ENCODE results near the gene NUP210.

Gene NUP210

GRCh38 chr3:13274551-13275332 is 145.4 kb downstream of the NUP210 start:
- DNase-seq (ENCODE audit: low spot score) = no peak

- DNase-seq (ENCODE audit: low spot score) = no peak
Observed at GRCh38 chr3:13274125-13274524, 146.0 kb downstream of the NUP210 start.

GRCh38 chr3:13273604-13274105 is 146.5 kb downstream of the NUP210 start:
- no peak for DNase-seq (ENCODE audit: low spot score)

GRCh38 chr3:13272831-13273603 is 147.1 kb downstream of the NUP210 start:
- no peak for DNase-seq (ENCODE audit: low spot score)

GRCh38 chr3:13269711-13270378 is 150.3 kb downstream of the NUP210 start:
- DNase-seq (ENCODE audit: low spot score) = no peak

- DNase-seq (ENCODE audit: low spot score) = no peak
Observed at GRCh38 chr3:13268961-13269441, 151.1 kb downstream of the NUP210 start.

- DNase-seq (ENCODE audit: low spot score) = no peak
Observed at GRCh38 chr3:13268120-13268519, 152.0 kb downstream of the NUP210 start.

- DNase-seq (ENCODE audit: low spot score) = no peak
Observed at GRCh38 chr3:13266651-13267362, 153.3 kb downstream of the NUP210 start.
